Fibroblast of lung (primary cell): Measurements from ENCODE around the gene ARHGEF7. TPM values are rescaled to one million over a fixed set of nuclear protein-coding genes. Genes with fewer than 3 reads are reported as not detected.

Experiments used
- DNase-seq, 2 donors: peaks; one replicate each; pipeline versions ENCODE4 v3.0.0 to v3.0.0-alpha.2; 2010; ENCODE audit warnings: low read depth in 2 of 2
- H2AFZ ChIP-seq: 2 replicates; pipeline ENCODE4 v1.5.1; 2012; ENCODE audit warnings: low read length, control low read depth, inconsistent platforms
- H3K27ac ChIP-seq: 2 replicates; pipeline ENCODE4 v1.5.1; 2011; ENCODE audit warnings: low read length, control low read depth; ENCODE audit not compliant: insufficient read depth
- H3K27me3 ChIP-seq: 2 replicates; pipeline ENCODE4 v1.5.1; 2011; ENCODE audit warnings: mild to moderate bottlenecking, low read length; ENCODE audit not compliant: control insufficient read depth, insufficient read depth
- H3K36me3 ChIP-seq: 2 replicates; pipeline ENCODE4 v1.5.1; 2011; ENCODE audit warnings: low read length; ENCODE audit not compliant: control insufficient read depth, insufficient read depth
- H3K4me1 ChIP-seq: 2 replicates; pipeline ENCODE4 v1.5.1; 2011; ENCODE audit warnings: low read length; ENCODE audit not compliant: control insufficient read depth, insufficient read depth; ENCODE audit errors: extremely low read depth
- H3K4me2 ChIP-seq: 2 replicates; pipeline ENCODE4 v1.5.1; 2011; ENCODE audit warnings: low read length, control low read depth; ENCODE audit not compliant: insufficient read depth; ENCODE audit errors: extremely low read depth
- H3K4me3 ChIP-seq, 4 experiments: fragments of 200-600 bp in 1 of 4; sonication (generic) in 1 of 4; replicated peaks in 1 of 4; 2 replicates each; pipeline ENCODE4 v1.5.1; 2011 to 2016; ENCODE audit warnings: low read length in 4 of 4, low read depth in 3 of 4, mild to moderate bottlenecking in 3 of 4, control low read depth in 2 of 4, inconsistent platforms in 1 of 4, mixed read lengths in 1 of 4; ENCODE audit not compliant: insufficient read depth in 1 of 4; ENCODE audit errors: control extremely low read depth in 1 of 4
- H3K79me2 ChIP-seq: 2 replicates; pipeline ENCODE4 v1.5.1; 2012; ENCODE audit warnings: mild to moderate bottlenecking, low read length, inconsistent platforms; ENCODE audit not compliant: control insufficient read depth, insufficient read depth
- H3K9ac ChIP-seq: 2 replicates; pipeline ENCODE4 v1.5.1; 2011; ENCODE audit warnings: mild to moderate bottlenecking, low read length, control low read depth; ENCODE audit not compliant: insufficient read depth
- H3K9me3 ChIP-seq: 2 replicates; pipeline ENCODE4 v1.5.1; 2012; ENCODE audit warnings: low read depth, low read length; ENCODE audit not compliant: control insufficient read depth, insufficient read depth
- H4K20me1 ChIP-seq: 2 replicates; pipeline ENCODE4 v1.5.1; 2011; ENCODE audit warnings: low read length; ENCODE audit not compliant: control insufficient read depth, insufficient read depth; ENCODE audit errors: extremely low read depth
- EZH2 ChIP-seq: IDR thresholded peaks from 2 replicates; pipeline ENCODE4 v1.5.1; 2012; ENCODE audit warnings: low read length, control low read depth, mild to moderate bottlenecking; ENCODE audit errors: missing control alignments
- polyA plus RNA-seq, 2 donors: library from polyadenylated mRNA; depleted of rRNA in 1 of 2; stranded (reverse) in 1 of 2; unstranded in 1 of 2; fragments of >200 nt; gene quantifications; 2 replicates each; pipeline ENCODE4 v1.2.1, GENCODE V29; 2011 to 2012; ENCODE audit warnings: missing spikeins in 1 of 2
- total RNA-seq: library from RNA; depleted of rRNA; stranded (reverse); fragments of >200 nt; gene quantifications from 2 replicates; pipeline ENCODE4 v1.2.1, GENCODE V29; 2014
- TF ChIP-seq, protein P1 (sequence below), 2 donors: IDR thresholded peaks in 1 of 2; conservative IDR thresholded peaks in 1 of 2; 1 replicate in 1 of 2; 2 replicates in 1 of 2; pipeline ENCODE4 v1.5.1; 2011 to 2012; ENCODE audit warnings: low read length in 2 of 2, control low read depth in 1 of 2, inconsistent platforms in 1 of 2, low read depth in 1 of 2, mild to moderate bottlenecking in 1 of 2

ARHGEF7 gene
- total and polyA plus RNA-seq, 2 donors (not counting 1 experiment from before 2014, with no cell fraction given) = 29.1 to 42.8 TPM

GRCh38 chr13:111145506-111145905 is 30.4 kb downstream of the ARHGEF7 start:
- Histone ChIP-seq H3K4me1 (no peaks in the 10 kb centered on the region), H3K79me2 (no peaks in the 10 kb centered on the region), H3K27me3 (no peaks in the 10 kb centered on the region), H3K9ac (no peak overlapping the region), H3K27ac (no peak overlapping the region), H3K36me3 (no peaks in the 10 kb centered on the region), H3K4me2 (no peak overlapping the region), H3K9me3 (no peaks in the 10 kb centered on the region), H4K20me1 (no peaks in the 10 kb centered on the region), H3K4me3 (no peak overlapping the region), H2AFZ (no peak overlapping the region)
- DNase-seq = no peak
- no peak for TF ChIP-seq EZH2
- TF ChIP-seq, protein P1, sequence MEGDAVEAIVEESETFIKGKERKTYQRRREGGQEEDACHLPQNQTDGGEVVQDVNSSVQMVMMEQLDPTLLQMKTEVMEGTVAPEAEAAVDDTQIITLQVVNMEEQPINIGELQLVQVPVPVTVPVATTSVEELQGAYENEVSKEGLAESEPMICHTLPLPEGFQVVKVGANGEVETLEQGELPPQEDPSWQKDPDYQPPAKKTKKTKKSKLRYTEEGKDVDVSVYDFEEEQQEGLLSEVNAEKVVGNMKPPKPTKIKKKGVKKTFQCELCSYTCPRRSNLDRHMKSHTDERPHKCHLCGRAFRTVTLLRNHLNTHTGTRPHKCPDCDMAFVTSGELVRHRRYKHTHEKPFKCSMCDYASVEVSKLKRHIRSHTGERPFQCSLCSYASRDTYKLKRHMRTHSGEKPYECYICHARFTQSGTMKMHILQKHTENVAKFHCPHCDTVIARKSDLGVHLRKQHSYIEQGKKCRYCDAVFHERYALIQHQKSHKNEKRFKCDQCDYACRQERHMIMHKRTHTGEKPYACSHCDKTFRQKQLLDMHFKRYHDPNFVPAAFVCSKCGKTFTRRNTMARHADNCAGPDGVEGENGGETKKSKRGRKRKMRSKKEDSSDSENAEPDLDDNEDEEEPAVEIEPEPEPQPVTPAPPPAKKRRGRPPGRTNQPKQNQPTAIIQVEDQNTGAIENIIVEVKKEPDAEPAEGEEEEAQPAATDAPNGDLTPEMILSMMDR (conservative IDR thresholded peaks at IDR 0.05 in 1 of 2, IDR thresholded peaks at IDR 0.05 in 1 of 2; ENCODE audit: low read depth in 1 of 2, low read length in 2 of 2) = no peak

- DNase-seq = peak in 1 of 2 donors; percentile 22
- TF ChIP-seq EZH2 = no peak
- TF ChIP-seq, protein P1 (conservative IDR thresholded peaks at IDR 0.05 in 1 of 2, IDR thresholded peaks at IDR 0.05 in 1 of 2; ENCODE audit: low read depth in 1 of 2, low read length in 2 of 2) = no peak
- H3K4me3 ChIP-seq = peak overlapping the region; percentile 57 to 83 (median 77)
- peaks cover 5% of the 10 kb centered on the region for H3K4me1 ChIP-seq
- H3K36me3 ChIP-seq = no peaks in the 10 kb centered on the region
- H3K27ac ChIP-seq = peak overlapping the region; percentile 92
- no peaks in the 10 kb centered on the region for H3K27me3 ChIP-seq
- H4K20me1 ChIP-seq = no peaks in the 10 kb centered on the region
- H3K9ac ChIP-seq = peak overlapping the region; percentile 94
- H3K79me2 ChIP-seq = peaks cover 33% of the 10 kb centered on the region
- peak overlapping the region; percentile 20 for H2AFZ ChIP-seq
- H3K4me2 ChIP-seq = peak overlapping the region; percentile 20
- H3K9me3 ChIP-seq = no peaks in the 10 kb centered on the region
These were observed 37.7 kb downstream of the ARHGEF7 start for GRCh38 chr13:111152844-111153243.

DNA sequence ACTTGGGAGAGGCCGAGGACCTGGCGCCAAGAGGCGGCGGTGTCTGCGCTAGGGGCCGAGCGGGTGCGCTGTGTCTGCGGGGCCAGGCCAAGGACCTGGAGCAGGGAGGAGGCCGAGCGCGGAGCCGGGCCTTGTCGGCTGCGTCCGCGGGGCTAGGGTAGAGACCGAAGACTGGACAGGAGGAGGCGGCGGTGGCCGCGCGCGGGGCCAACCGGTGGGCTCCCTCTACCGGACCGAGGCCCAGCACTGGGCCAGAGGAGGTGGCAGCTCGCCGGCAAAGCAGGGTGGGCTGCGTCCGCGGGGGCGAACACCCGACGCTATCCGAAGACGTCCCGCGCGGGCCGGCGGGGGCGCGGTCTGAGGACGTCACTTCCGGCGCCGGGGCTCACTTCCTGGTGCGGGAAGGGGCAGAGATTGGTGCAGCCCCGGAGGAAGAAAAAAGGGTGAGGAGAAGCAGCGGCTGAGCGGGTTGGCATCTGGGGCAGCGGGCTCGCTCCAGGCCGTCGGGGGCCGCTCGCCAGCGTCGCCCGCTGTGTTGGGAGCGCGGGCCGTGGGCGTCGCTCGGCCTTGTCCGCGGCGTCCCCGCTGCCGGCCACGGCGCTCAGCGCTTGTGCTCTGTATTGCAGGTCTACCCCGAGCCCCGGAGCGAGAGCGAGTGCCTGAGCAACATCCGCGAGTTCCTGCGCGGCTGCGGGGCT is 38.3 kb downstream of the ARHGEF7 start:
- Histone ChIP-seq H3K4me1 (peaks cover 5% of the 10 kb centered on the region), H3K27me3 (no peaks in the 10 kb centered on the region), H3K79me2 (peaks cover 39% of the 10 kb centered on the region), H3K4me3 (peak overlapping the region; percentile 57 to 91 (median 77)), H2AFZ (peak overlapping the region; percentile 20), H4K20me1 (no peaks in the 10 kb centered on the region), H3K9me3 (no peaks in the 10 kb centered on the region), H3K27ac (peak overlapping the region; percentile 92), H3K36me3 (no peaks in the 10 kb centered on the region), H3K9ac (peak overlapping the region; percentile 94), H3K4me2 (peak overlapping the region; percentile 20)
- TF ChIP-seq, protein P1 (conservative IDR thresholded peaks at IDR 0.05 in 1 of 2, IDR thresholded peaks at IDR 0.05 in 1 of 2; ENCODE audit: low read depth in 1 of 2, low read length in 2 of 2) = peak; percentile 24 to 34
- TF ChIP-seq EZH2 = no peak
- DNase-seq = peak; percentile 90 to 94
